Pancreas (tissue), 10 donors: ENCODE results near the gene LCE1C. TPM values are rescaled to one million over a fixed set of nuclear protein-coding genes. Genes with fewer than 3 reads are reported as not detected.

Source experiments
- ATAC-seq, 4 donors: fragments of 200-7000 bp; cut with Tn5 transposase; one replicate each; pipeline versions ENCODE4 v1.8.0 to v1.9.1; 2020; ENCODE audit warnings: mild to moderate bottlenecking in 4 of 4, moderate library complexity in 4 of 4
- DNase-seq, 6 donors: peaks; one replicate each; pipeline ENCODE4 v3.0.0-alpha.2; 2020
- FAIRE-seq: peaks from 2 replicates; lab custom pipeline; 2012; peaks lifted over from hg19 to GRCh38; lab: Jason Lieb, UNC
- H3K27ac ChIP-seq, 4 donors: fragments of 200-600 bp; sonication (generic); 1 replicate in 3 of 4; 2 replicates in 1 of 4; pipeline versions ENCODE4 v1.5.0 to v1.8.0; 2020
- H3K27me3 ChIP-seq, 4 donors: fragments of 200-600 bp; one replicate each; pipeline ENCODE4 v1.8.0; 2021
- H3K36me3 ChIP-seq, 3 donors: fragments of 200-600 bp; sonication (generic) in 1 of 3; one replicate each; pipeline versions ENCODE4 v1.5.0 to v1.8.0; 2020 to 2021
- H3K4me1 ChIP-seq, 3 donors: fragments of 200-600 bp; one replicate each; pipeline ENCODE4 v1.8.0; 2021
- H3K4me3 ChIP-seq, 4 donors: fragments of 200-600 bp; sonication (generic) in 2 of 4; one replicate each; pipeline versions ENCODE4 v1.5.0 to v1.8.0; 2020 to 2021
- H3K9me3 ChIP-seq, 4 donors: fragments of 200-600 bp; one replicate each; pipeline ENCODE4 v1.8.0; 2021
- CTCF ChIP-seq, 4 donors: fragments of 200-600 bp; sonication (generic) in 3 of 4; IDR thresholded peaks; one replicate each; pipeline versions ENCODE4 v1.5.0 to v1.8.0; 2021; ENCODE audit warnings: antibody characterized with exemption in 4 of 4
- WGBS, 2 donors: extraction: QIAGEN DNeasy Blood & Tissue Kit; methylation state at CpG; one replicate each; pipeline ENCODE4 v1.1.7; 2013; 5-methylcytosine and 5-hydroxymethylcytosine counted together
- intact Hi-C, 3 donors: fragments of 100-400 bp; cut with DNase I; formaldehyde crosslinking; loops; one replicate each; pipeline versions ENCODE4 v1.11.1 to v1.14.2; 2022
- polyA plus RNA-seq, 2 donors: library from polyadenylated mRNA; stranded (reverse); fragments of 200-250 nt; gene quantifications; one replicate each; pipeline ENCODE4 v1.2.3, GENCODE V29; 2013
- total RNA-seq, 6 donors: library from RNA; stranded (reverse); fragmentation: NEBNext Ultra II Directional in 4 of 6; extraction: Animal tissue kit (Norgen Biotek cat#: 25700) in 4 of 6; gene quantifications; one replicate each; pipeline versions ENCODE4 v1.2.1 to v1.2.4, GENCODE V29; 2021 to 2023
- donor health status: healthy with polysubstance abuse.
- donor health status: DM: no; HTN: no; CAD: no; lungs with moderate emphysema.
- donor health status: DM: no; HTN: no; CAD: no.
- donor health status: control.
- donor health status: control.
- donor health status: Bipolar disorder and iron deficiency.
- donor health status: DM: yes; HTN: yes; CAD: no.
- donor health status: DM: no; HTN: no; CAD: no.
- donor health status: DM: no; HTN: no; CAD: no.
- donor health status: DM: yes; HTN: yes; CAD: no.

Gene LCE1C
- total and polyA plus RNA-seq, 8 donors: not detected

- intact Hi-C loops: no loop called here
- no peak for DNase-seq
- H3K9me3 ChIP-seq: no peaks in the 10 kb centered on the region
- H3K4me1 ChIP-seq: no peaks in the 10 kb centered on the region
- TF ChIP-seq CTCF (IDR thresholded peaks at IDR 0.05): no peak
- H3K27ac ChIP-seq: no peak overlapping the region
- H3K36me3 ChIP-seq: no peaks in the 10 kb centered on the region
- peaks cover 0 to 5% (median 0%) of the 10 kb centered on the region in 4 donors for H3K27me3 ChIP-seq
- no peak for ATAC-seq
- no peak for FAIRE-seq
- H3K4me3 ChIP-seq: no peak overlapping the region
Measured at GRCh38 chr1:152824964-152825363, 18.5 kb upstream of the LCE1C start.

GRCh38 chr1:152823294-152823693, 16.8 kb upstream of the LCE1C start:
- intact Hi-C loops: no loop called here
- WGBS, 2 donors: 27 to 40% methylated on average over 5 of the region's 5 CpGs
- FAIRE-seq: no peak

GRCh38 chr1:152817309-152817708, 10.9 kb upstream of the LCE1C start:
- Histone ChIP-seq H3K4me3 (no peak overlapping the region), H3K9me3 (no peaks in the 10 kb centered on the region), H3K27me3 (no peaks in the 10 kb centered on the region), H3K4me1 (no peaks in the 10 kb centered on the region), H3K27ac (no peak overlapping the region), H3K36me3 (no peaks in the 10 kb centered on the region)
- TF ChIP-seq CTCF (IDR thresholded peaks at IDR 0.05): no peak
- WGBS, 2 donors: 83 to 89% methylated on average over 6 of the region's 6 CpGs
- no peak for FAIRE-seq
- no peak for DNase-seq
- no peak for ATAC-seq
- intact Hi-C loops: no loop called here

More at GRCh38 chr1:152823294-152823693, 16.8 kb upstream of the LCE1C start:
- TF ChIP-seq CTCF (IDR thresholded peaks at IDR 0.05): no peak
- H3K9me3 ChIP-seq: no peaks in the 10 kb centered on the region
- H3K27ac ChIP-seq: no peak overlapping the region
- no peak for ATAC-seq
- no peak overlapping the region for H3K4me3 ChIP-seq
- H3K4me1 ChIP-seq: no peaks in the 10 kb centered on the region
- peaks cover 0 to 5% (median 0%) of the 10 kb centered on the region in 4 donors for H3K27me3 ChIP-seq
- no peaks in the 10 kb centered on the region for H3K36me3 ChIP-seq
- DNase-seq: no peak

- Histone ChIP-seq H3K9me3 (no peaks in the 10 kb centered on the region), H3K27me3 (no peaks in the 10 kb centered on the region), H3K27ac (no peak within 1 kb of the TSS), H3K4me3 (no peak within 1 kb of the TSS), H3K36me3 (no peaks in the 10 kb centered on the region), H3K4me1 (no peaks in the 10 kb centered on the region)
- DNase-seq (no peak), ATAC-seq (no peak), FAIRE-seq (no peak)
- intact Hi-C loops: no loop called here
- no peak for TF ChIP-seq CTCF (IDR thresholded peaks at IDR 0.05)
- WGBS, 2 donors: 64 to 77% methylated on average over 2 of the region's 2 CpGs
Measured at GRCh38 chr1:152811671-152812070, 5.2 kb upstream of the LCE1C start, which contains the start of gene LCE1B. TSS of gene LCE1B (plus strand) at chr1:152811971. CDS start at chr1:152812447, 476 bp downstream.

GRCh38 chr1:152811050-152811449, 4.6 kb upstream of the LCE1C start:
- Histone ChIP-seq H3K4me3 (no peak overlapping the region), H3K4me1 (no peaks in the 10 kb centered on the region), H3K9me3 (no peaks in the 10 kb centered on the region), H3K36me3 (no peaks in the 10 kb centered on the region), H3K27me3 (no peaks in the 10 kb centered on the region), H3K27ac (no peak overlapping the region)
- TF ChIP-seq CTCF (IDR thresholded peaks at IDR 0.05): no peak
- 64 to 67% methylated on average over 2 of the region's 2 CpGs for WGBS, 2 donors
- intact Hi-C loops: no loop called here
- ATAC-seq (no peak), FAIRE-seq (no peak), DNase-seq (no peak)
